ENCODE results near the gene CSN2. TPM values are rescaled to one million over a fixed set of nuclear protein-coding genes. Genes with fewer than 3 reads are reported as not detected.

The CSN2 gene
- total and polyA plus RNA-seq, 4 experiments from 2014 or later: not detected

GRCh38 chr4:69986663-69987062, 21.1 kb upstream of the CSN2 start:
- no peaks in the 10 kb centered on the region for H3K27me3 ChIP-seq (ENCODE audit: insufficient read depth, low read length)
- no peaks in the 10 kb centered on the region for H3K36me3 ChIP-seq (ENCODE audit: insufficient read depth, low read length)
- CTCF ChIA-PET (ENCODE audit: partially characterized antibody): no interaction called here
- H3K27me3 Mint-ChIP-seq: no peaks in the 10 kb centered on the region
- POLR2A ChIA-PET (ENCODE audit: partially characterized antibody): no interaction called here
- H3K27ac Mint-ChIP-seq: no peak overlapping the region
- H3K4me3 Mint-ChIP-seq: no peak overlapping the region
- DNase-seq: no peak
- H3K36me3 Mint-ChIP-seq: no peaks in the 10 kb centered on the region
- intact Hi-C loops (cut with micrococcal nuclease): no loop called here
- no peaks in the 10 kb centered on the region for H3K4me1 Mint-ChIP-seq
- no peaks in the 10 kb centered on the region for H3K4me1 ChIP-seq (ENCODE audit: insufficient read depth, low read length)
- no peaks in the 10 kb centered on the region for H3K9me3 Mint-ChIP-seq
- no peak overlapping the region for H3K27ac ChIP-seq (ENCODE audit: low read depth, low read length)
- H3K9me3 ChIP-seq (ENCODE audit: control insufficient read depth in 1 of 2, low read length in 2 of 2): no peaks in the 10 kb centered on the region
- no peak overlapping the region for H3K4me3 ChIP-seq (ENCODE audit: low read length in 2 of 2)

- no peaks in the 10 kb centered on the region for H3K9me3 Mint-ChIP-seq
- no peaks in the 10 kb centered on the region for H3K9me3 ChIP-seq (ENCODE audit: control insufficient read depth in 1 of 2, low read length in 2 of 2)
- no peak overlapping the region for H3K27ac Mint-ChIP-seq
- no peak for DNase-seq
- no peak overlapping the region for H3K4me3 ChIP-seq (ENCODE audit: low read length in 2 of 2)
- intact Hi-C loops (cut with micrococcal nuclease): no loop called here
- H3K4me1 Mint-ChIP-seq: no peaks in the 10 kb centered on the region
- H3K36me3 ChIP-seq (ENCODE audit: insufficient read depth, low read length): no peaks in the 10 kb centered on the region
- no peaks in the 10 kb centered on the region for H3K27me3 Mint-ChIP-seq
- H3K27ac ChIP-seq (ENCODE audit: low read depth, low read length): no peak overlapping the region
- no peaks in the 10 kb centered on the region for H3K36me3 Mint-ChIP-seq
- no peaks in the 10 kb centered on the region for H3K4me1 ChIP-seq (ENCODE audit: insufficient read depth, low read length)
- H3K27me3 ChIP-seq (ENCODE audit: insufficient read depth, low read length): no peaks in the 10 kb centered on the region
- CTCF ChIA-PET (ENCODE audit: partially characterized antibody): no interaction called here
- H3K4me3 Mint-ChIP-seq: no peak overlapping the region
- POLR2A ChIA-PET (ENCODE audit: partially characterized antibody): no interaction called here
These were observed 18.5 kb upstream of the CSN2 start for GRCh38 chr4:69984030-69984443.

- Mint-ChIP-seq H3K4me3 (no peak overlapping the region), H3K36me3 (no peaks in the 10 kb centered on the region), H3K9me3 (no peaks in the 10 kb centered on the region), H3K4me1 (no peaks in the 10 kb centered on the region), H3K27ac (no peak overlapping the region), H3K27me3 (no peaks in the 10 kb centered on the region)
- Histone ChIP-seq H3K9me3 (ENCODE audit: control insufficient read depth in 1 of 2, low read length in 2 of 2) (no peaks in the 10 kb centered on the region), H3K27me3 (ENCODE audit: insufficient read depth, low read length) (no peaks in the 10 kb centered on the region), H3K36me3 (ENCODE audit: insufficient read depth, low read length) (no peaks in the 10 kb centered on the region), H3K4me1 (ENCODE audit: insufficient read depth, low read length) (no peaks in the 10 kb centered on the region), H3K4me3 (ENCODE audit: low read length in 2 of 2) (no peak overlapping the region), H3K27ac (ENCODE audit: low read depth, low read length) (no peak overlapping the region)
- ChIA-PET CTCF (ENCODE audit: partially characterized antibody) (no interaction called here), POLR2A (ENCODE audit: partially characterized antibody) (no interaction called here)
- intact Hi-C loops (cut with micrococcal nuclease): no loop called here
- DNase-seq: no peak
These were observed 12.1 kb upstream of the CSN2 start for GRCh38 chr4:69977582-69977981.

GRCh38 chr4:69974631-69975030, 9.1 kb upstream of the CSN2 start:
- Mint-ChIP-seq H3K36me3 (no peaks in the 10 kb centered on the region), H3K4me3 (no peak overlapping the region), H3K27me3 (no peaks in the 10 kb centered on the region), H3K9me3 (no peaks in the 10 kb centered on the region), H3K4me1 (no peaks in the 10 kb centered on the region), H3K27ac (no peak overlapping the region)
- Histone ChIP-seq H3K9me3 (ENCODE audit: control insufficient read depth in 1 of 2, low read length in 2 of 2) (no peaks in the 10 kb centered on the region), H3K27me3 (ENCODE audit: insufficient read depth, low read length) (no peaks in the 10 kb centered on the region), H3K4me1 (ENCODE audit: insufficient read depth, low read length) (no peaks in the 10 kb centered on the region), H3K27ac (ENCODE audit: low read depth, low read length) (no peak overlapping the region), H3K4me3 (ENCODE audit: low read length in 2 of 2) (no peak overlapping the region), H3K36me3 (ENCODE audit: insufficient read depth, low read length) (no peaks in the 10 kb centered on the region)
- POLR2A ChIA-PET (ENCODE audit: partially characterized antibody): no interaction called here
- no peak for DNase-seq
- CTCF ChIA-PET (ENCODE audit: partially characterized antibody): no interaction called here
- intact Hi-C loops (cut with micrococcal nuclease): no loop called here

- Mint-ChIP-seq H3K9me3 (no peaks in the 10 kb centered on the region), H3K4me1 (no peaks in the 10 kb centered on the region), H3K27ac (no peak overlapping the region), H3K4me3 (no peak overlapping the region), H3K36me3 (no peaks in the 10 kb centered on the region), H3K27me3 (no peaks in the 10 kb centered on the region)
- Histone ChIP-seq H3K36me3 (ENCODE audit: insufficient read depth, low read length) (no peaks in the 10 kb centered on the region), H3K9me3 (ENCODE audit: control insufficient read depth in 1 of 2, low read length in 2 of 2) (no peaks in the 10 kb centered on the region), H3K27ac (ENCODE audit: low read depth, low read length) (no peak overlapping the region), H3K4me3 (ENCODE audit: low read length in 2 of 2) (no peak overlapping the region), H3K27me3 (ENCODE audit: insufficient read depth, low read length) (no peaks in the 10 kb centered on the region), H3K4me1 (ENCODE audit: insufficient read depth, low read length) (no peaks in the 10 kb centered on the region)
- intact Hi-C loops (cut with micrococcal nuclease): no loop called here
- no peak for DNase-seq
- POLR2A ChIA-PET (ENCODE audit: partially characterized antibody): no interaction called here
- CTCF ChIA-PET (ENCODE audit: partially characterized antibody): no interaction called here
These were observed 4.5 kb upstream of the CSN2 start for GRCh38 chr4:69970071-69970470.

GRCh38 chr4:69957209-69957608, 8.3 kb downstream of the CSN2 start:
- Histone ChIP-seq H3K27ac (ENCODE audit: low read depth, low read length) (no peak overlapping the region), H3K27me3 (ENCODE audit: insufficient read depth, low read length) (no peaks in the 10 kb centered on the region), H3K4me3 (ENCODE audit: low read length in 2 of 2) (no peak overlapping the region), H3K4me1 (ENCODE audit: insufficient read depth, low read length) (no peaks in the 10 kb centered on the region), H3K9me3 (ENCODE audit: control insufficient read depth in 1 of 2, low read length in 2 of 2) (no peaks in the 10 kb centered on the region), H3K36me3 (ENCODE audit: insufficient read depth, low read length) (no peaks in the 10 kb centered on the region)
- Mint-ChIP-seq H3K9me3 (peaks cover 0 to 4% (median 0%) of the 10 kb centered on the region in 8 donors), H3K4me1 (no peaks in the 10 kb centered on the region), H3K27me3 (no peaks in the 10 kb centered on the region), H3K36me3 (no peaks in the 10 kb centered on the region), H3K27ac (no peak overlapping the region), H3K4me3 (no peak overlapping the region)
- ChIA-PET CTCF (ENCODE audit: partially characterized antibody) (no interaction called here), POLR2A (ENCODE audit: partially characterized antibody) (no interaction called here)
- intact Hi-C loops (cut with micrococcal nuclease): no loop called here
- no peak for DNase-seq

- Histone ChIP-seq H3K27ac (ENCODE audit: low read depth, low read length) (no peak overlapping the region), H3K9me3 (ENCODE audit: control insufficient read depth in 1 of 2, low read length in 2 of 2) (no peaks in the 10 kb centered on the region), H3K4me3 (ENCODE audit: low read length in 2 of 2) (no peak overlapping the region), H3K27me3 (ENCODE audit: insufficient read depth, low read length) (no peaks in the 10 kb centered on the region), H3K36me3 (ENCODE audit: insufficient read depth, low read length) (no peaks in the 10 kb centered on the region), H3K4me1 (ENCODE audit: insufficient read depth, low read length) (no peaks in the 10 kb centered on the region)
- no peaks in the 10 kb centered on the region for H3K36me3 Mint-ChIP-seq
- ChIA-PET CTCF (ENCODE audit: partially characterized antibody) (no interaction called here), POLR2A (ENCODE audit: partially characterized antibody) (no interaction called here)
- no peak for DNase-seq
- H3K27ac Mint-ChIP-seq: no peak overlapping the region
- intact Hi-C loops (cut with micrococcal nuclease): no loop called here
- no peak overlapping the region for H3K4me3 Mint-ChIP-seq
- H3K4me1 Mint-ChIP-seq: no peaks in the 10 kb centered on the region
- H3K9me3 Mint-ChIP-seq: peaks cover 0 to 9% (median 2%) of the 10 kb centered on the region in 8 donors
- H3K27me3 Mint-ChIP-seq: no peaks in the 10 kb centered on the region
These were observed 13.9 kb downstream of the CSN2 start for GRCh38 chr4:69951602-69952001.

- H3K27ac ChIP-seq (ENCODE audit: low read depth, low read length): no peak overlapping the region
- no peaks in the 10 kb centered on the region for H3K36me3 ChIP-seq (ENCODE audit: insufficient read depth, low read length)
- DNase-seq: no peak
- no peaks in the 10 kb centered on the region for H3K4me1 ChIP-seq (ENCODE audit: insufficient read depth, low read length)
- H3K4me3 ChIP-seq (ENCODE audit: low read length in 2 of 2): no peak overlapping the region
- Mint-ChIP-seq H3K36me3 (no peaks in the 10 kb centered on the region), H3K4me3 (no peak overlapping the region), H3K9me3 (no peaks in the 10 kb centered on the region), H3K27ac (no peak overlapping the region), H3K27me3 (no peaks in the 10 kb centered on the region), H3K4me1 (no peaks in the 10 kb centered on the region)
- ChIA-PET CTCF (ENCODE audit: partially characterized antibody) (no interaction called here), POLR2A (ENCODE audit: partially characterized antibody) (no interaction called here)
- no peaks in the 10 kb centered on the region for H3K27me3 ChIP-seq (ENCODE audit: insufficient read depth, low read length)
- no peaks in the 10 kb centered on the region for H3K9me3 ChIP-seq (ENCODE audit: control insufficient read depth in 1 of 2, low read length in 2 of 2)
- intact Hi-C loops (cut with micrococcal nuclease): no loop called here
These were observed 29.0 kb downstream of the CSN2 start for GRCh38 chr4:69936566-69936965.
